ENCODE data around the gene C16orf54.
"Not testable (repeated sequence)": the region's sequence is repeated elsewhere in the genome, so short reads cannot be mapped to it uniquely, and the experiment has no call there.

The C16orf54 gene

DNA sequence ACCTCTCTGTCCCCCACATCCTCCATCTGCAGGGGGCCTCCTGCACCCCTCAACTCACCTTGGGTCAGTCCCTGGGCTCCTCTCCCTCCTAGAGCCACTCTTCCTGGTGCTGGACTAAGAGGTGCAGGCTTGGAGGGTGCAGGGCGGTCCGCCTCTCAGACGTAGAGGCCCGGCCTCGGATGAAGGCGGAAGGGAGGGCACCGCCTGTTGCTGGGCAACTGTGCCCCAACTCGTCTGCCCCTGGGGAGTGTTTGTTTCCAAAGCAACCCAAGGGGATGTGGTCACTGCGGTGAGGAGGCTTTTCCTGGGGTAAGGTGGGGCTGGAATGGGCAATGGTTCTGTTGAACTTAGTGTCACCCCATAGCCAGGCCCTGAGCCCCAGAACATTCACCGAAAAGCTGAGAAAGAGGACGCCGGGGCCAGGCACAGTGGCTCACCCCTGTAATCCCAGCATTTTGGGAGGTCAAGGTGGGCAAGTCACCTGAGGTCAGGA, at the start of gene C16orf54:
Gene C16orf54, minus strand, starts transcription at position 138 of the 493 bp plus-strand sequence. CDS start 1,039 bp downstream, outside the sequence.
- no peak for DNase-seq

DNA sequence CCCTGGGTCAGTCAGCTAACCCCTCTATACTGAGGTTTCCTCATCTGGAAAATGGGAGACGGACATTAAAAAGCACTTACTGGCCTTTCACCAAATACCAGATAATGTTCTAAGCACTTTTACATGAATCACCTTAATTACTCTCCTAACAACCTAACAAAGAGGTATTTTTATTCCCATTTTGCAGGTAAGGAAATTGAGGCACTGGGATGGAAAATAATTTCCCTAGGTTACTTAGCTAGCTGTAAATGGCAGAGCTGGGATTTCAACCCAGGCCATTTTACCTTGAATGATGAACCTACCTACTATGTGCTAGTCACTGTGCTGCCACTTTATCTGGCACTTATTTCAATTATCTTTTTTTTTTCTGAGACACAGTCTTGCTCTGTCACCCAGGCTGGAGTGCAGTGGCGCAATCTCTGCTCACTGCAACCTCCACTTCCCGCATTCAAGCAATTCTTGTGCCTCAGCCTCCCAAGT, 48.5 kb upstream of the C16orf54 start:
- no peak for DNase-seq

GRCh38 chr16:29793153-29793552, 47.4 kb upstream of the C16orf54 start:
- DNase-seq, result not testable (repeated sequence)

DNA sequence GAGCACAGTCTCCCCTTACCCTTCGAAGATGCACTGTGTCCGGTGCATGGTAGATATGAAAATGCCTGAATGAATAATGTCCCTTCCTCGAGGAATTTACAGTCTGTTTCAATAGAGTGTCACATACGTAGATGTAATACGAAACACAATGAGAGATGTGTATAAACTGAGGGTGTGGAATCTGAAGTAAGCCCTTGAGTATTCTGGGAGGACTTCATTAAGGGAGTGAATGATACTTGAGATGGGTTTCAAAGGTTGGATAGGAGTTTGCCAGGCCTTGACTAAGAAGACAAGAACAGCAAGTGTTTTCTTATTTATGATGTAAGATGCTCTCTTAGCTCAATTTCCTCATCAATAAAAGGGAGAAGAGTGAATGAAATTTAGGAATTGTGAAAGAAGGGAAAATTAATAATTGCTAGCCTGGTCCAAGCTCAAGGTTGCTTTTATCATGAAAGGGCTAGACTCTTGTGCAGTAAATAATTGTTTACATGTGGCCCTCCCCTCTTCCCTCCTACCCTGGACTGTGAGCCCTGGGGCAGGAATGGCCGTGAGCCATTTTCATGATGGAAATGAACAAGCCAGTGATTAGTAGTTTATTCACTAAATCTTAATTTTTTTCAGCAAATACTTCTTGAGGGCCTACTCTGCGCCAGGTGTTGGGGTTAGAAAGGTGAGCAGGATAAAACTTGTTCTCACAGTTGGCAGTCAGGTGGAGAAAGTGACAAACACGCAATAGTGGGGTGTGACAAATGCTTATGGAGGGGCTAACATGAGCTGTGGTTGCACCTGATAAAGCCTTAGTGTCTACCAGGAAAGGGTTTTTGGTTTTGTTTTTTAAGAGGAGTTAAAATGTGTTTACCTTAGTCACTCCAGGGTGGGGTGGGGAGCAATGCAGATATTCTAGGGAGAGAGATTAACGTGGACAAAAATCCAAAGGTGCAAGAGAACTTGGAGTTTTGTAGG, 46.3 kb upstream of the C16orf54 start:
- DNase-seq, result no peak

- DNase-seq, result no peak
Observed at GRCh38 chr16:29790949-29791844, 45.4 kb upstream of the C16orf54 start.

DNA sequence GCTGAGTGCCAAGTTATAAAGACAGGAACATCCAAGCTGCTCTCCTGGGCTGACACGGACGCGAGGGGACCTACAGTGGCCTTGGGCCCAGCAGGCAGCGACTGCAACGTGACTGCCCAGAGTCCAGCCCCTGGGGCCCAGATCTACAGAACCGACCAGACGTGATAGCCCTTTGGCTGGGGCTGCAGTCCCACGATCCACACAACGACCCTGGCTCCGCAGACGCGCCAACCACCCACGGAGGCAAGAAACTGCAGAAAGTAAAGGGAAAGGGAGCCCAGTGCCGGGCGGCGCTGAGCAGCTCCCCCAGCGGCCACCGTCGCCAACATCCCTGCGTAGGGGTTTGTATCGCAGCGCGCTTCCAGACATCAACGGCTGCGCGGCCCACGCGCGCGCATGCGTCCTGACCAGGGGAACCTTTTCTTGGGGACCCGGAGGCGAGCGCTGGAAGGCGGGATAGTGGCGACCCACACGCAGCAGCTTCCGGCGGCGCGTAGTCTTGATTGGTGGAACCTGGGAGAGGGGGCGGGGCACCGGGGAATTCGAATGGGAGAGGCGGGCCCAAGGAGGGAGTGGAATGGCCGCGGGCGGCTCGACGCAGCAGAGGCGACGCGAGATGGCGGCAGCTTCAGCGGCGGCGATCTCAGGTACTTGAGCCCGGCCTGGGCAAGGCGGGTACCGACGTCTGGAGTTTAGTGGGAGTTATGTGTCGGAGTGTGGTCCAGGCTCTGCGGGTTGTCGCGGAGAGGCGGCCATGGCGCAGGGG, 44.6 kb upstream of the C16orf54 start, which contains the start of gene KIF22:
Gene KIF22, plus strand, starts transcription at position 569 of the 766 bp plus-strand sequence. Its CDS starts 9 bp downstream, at position 578.
- peak; percentile 98 for DNase-seq

- no peak for DNase-seq
Observed at GRCh38 chr16:29789775-29790182, 44.0 kb upstream of the C16orf54 start.

DNA sequence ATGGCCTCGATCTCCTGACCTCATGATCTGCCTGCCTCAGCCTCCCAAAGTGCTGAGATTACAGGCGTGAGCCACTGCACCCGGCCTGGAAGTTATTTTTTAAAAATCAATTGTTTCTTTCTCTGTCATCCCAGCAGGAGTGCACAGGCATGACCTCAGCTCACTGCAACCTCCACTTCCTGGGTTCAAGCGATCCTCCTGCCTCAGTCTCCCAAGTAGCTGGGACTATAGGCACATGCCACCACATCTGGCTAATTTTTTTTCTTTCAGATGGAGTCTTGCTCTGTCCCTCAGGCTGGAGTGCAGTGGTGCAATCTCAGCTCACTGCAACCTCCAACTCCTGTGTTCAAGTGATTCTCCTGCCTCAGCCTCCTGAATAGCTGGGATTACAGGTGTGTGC, 41.4 kb upstream of the C16orf54 start:
- not testable (repeated sequence) for DNase-seq

GRCh38 chr16:29784901-29785500, 39.2 kb upstream of the C16orf54 start:
- no peak for DNase-seq

DNA sequence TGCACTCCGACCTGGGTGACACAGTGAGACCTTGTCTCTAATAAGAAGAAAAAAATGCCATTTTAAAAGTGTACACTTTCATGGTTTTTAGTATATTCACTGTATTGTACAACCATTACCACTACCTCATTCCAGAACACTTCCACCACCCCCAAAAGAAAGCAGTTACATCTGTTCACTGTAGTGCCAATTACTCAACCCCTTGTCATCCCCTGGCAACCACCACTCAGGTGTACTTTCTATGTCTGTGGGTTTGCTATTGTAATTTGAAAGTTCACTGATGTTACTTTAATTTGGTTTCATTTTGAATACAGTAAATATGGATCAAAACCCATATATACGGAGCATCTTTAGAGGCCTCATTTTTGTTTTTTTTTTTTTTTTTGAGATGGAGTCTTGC, 38.4 kb upstream of the C16orf54 start:
- DNase-seq, result no peak

DNA sequence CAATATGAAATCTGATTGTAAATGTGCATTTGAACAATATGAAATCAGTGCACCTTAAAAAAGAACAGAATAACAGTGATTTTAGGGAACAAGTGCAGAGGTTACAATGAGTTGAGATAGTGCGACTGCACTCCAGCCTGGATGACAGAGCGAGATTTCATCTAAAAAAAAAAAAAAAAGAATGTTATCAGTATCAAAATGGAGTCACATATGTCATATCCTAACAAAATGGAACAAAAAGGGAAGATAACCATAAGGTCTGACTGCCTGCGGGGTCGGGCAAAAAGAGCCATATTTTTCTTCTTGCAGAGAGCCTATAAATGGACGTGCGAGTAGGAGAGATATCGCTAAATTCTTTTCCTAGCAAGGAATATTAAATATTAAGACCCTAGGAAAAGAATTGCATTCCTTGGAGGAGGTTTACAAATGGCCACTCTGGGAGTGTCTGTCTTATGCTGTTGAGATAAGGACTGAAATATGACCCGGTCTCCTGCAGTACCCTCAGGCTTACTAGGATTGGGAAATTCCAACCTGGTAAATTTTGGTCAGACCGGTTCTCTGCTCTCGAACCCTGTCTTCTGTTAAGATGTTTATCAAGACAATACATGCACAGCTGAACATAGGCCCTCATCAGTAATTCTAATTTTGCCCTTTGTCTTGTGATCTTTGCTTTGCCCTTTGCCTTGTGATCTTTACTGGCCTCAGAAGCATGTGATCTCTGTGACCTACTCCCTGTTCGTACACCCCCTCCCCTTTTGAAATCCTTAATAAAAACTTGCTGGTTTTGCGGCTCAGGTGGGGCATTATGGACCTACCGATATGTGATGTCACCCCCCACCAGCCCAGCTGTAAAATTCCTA, 37.5 kb upstream of the C16orf54 start:
- DNase-seq, result not testable (repeated sequence)

DNA sequence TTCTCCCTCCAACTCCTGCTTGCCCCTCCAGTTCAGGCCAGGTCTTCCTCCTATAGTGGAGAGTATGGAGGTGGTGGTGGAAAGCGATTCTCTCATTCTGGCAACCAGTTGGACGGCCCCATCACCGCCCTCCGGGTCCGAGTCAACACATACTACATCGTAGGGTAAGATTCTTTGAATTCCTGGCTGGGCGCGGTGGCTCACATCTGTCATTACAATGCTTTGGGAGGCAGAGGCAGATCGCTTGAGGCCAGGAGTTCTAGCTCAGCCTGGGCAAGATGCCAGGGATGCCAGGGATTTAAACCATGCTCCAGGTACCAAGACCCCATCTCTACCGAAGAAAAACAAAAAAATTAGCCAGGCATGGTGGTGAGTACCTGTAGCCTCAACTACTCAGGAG, 33.7 kb upstream of the C16orf54 start:
- no peak for DNase-seq

- no peak for DNase-seq
Observed at GRCh38 chr16:29777576-29778350, 32.0 kb upstream of the C16orf54 start, which contains the start of gene ZG16. ZG16 (plus strand) TSS chr16:29778256; CDS start chr16:29779267, 1,011 bp downstream.

- peak; percentile 54 for DNase-seq
Observed at GRCh38 chr16:29775742-29776408, 30.1 kb upstream of the C16orf54 start.

GRCh38 chr16:29774730-29775129, 28.9 kb upstream of the C16orf54 start:
- DNase-seq, result no peak

DNA sequence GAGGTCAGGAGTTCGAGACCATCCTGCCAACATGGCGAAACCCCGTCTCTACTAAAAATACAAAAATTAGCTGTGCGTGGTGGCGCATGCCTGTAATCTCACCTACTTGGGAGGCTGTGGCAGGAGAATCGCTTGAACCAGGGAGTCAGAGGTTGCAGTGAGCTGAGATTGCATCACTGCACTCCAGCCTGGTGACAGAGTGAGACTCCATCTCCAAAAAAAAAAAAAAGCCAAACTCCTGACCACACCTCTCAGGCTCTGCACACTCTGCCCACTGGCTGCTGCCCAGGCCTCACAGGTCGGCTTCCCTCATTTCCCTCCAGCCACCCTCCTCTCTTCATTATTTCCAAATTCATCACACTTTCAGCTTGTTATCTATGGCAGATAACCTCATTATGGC, 26.5 kb upstream of the C16orf54 start:
- not testable (repeated sequence) for DNase-seq

DNA sequence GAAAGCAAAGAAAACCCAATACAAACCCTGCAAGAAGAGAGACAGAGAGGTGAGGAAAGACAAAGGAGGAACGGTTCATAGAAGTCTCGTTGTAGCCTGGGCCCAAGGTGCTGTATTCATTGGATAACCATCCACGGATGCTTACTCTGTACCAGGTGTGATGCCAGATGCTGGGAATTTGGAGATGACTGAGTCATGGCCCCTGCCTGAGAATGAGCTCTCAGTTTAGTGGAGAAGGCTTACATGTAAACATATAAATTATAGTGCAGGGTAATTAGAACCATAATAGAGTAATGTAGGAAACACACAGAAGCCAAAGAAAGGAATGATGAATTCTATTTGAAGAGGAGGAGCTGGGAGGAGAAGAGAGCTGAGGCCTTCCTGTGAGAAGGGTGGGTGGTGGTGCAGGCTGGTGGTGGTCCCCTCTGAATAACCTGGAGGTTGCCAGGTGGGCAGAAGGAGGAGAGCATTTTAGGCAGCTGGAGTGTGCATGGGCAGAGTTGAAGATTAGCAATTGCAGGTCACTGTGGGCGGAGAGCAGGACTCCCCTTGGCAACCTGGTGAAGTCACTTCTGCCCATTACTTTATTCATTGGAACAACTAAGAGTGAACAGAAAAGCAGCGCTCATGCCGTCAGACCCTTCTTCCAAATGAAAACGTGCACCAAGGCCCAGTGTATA, 24.6 kb upstream of the C16orf54 start:
- DNase-seq, result peak; percentile 27

GRCh38 chr16:29769507-29769906, 23.7 kb upstream of the C16orf54 start:
- DNase-seq, result no peak

DNA sequence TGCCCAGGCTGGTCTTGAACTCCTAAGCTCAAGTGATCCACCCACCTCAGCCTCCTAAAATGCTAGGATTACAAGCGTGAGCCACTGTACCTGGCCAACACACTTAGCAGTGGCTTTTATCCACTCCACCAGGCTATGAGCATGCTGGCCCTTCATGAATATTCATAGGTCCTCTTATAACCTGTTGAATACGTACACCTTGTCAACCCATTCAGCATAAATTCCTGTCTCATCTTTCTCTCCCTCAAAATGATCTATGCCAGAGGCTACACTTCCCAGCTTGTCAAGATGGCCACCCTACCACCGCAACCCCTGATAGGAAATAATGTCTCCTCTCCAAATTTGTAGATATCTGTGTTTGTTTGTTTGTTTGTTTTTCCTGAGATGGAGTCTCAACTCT, 21.3 kb upstream of the C16orf54 start:
- DNase-seq, result no peak
